HT-29 (cell line): ENCODE measurements around the gene ACTN1. TPM values are rescaled to one million over a fixed set of nuclear protein-coding genes. Genes with fewer than 3 reads are reported as not detected.

ENCODE experiments used
- DNase-seq: peaks from one replicate; pipeline ENCODE4 v3.0.0-alpha.2; 2015; ENCODE audit warnings: low spot score
- total RNA-seq: library from RNA; depleted of rRNA; stranded (reverse); fragments of >200 nt; shearing (Covaris generic); gene quantifications from 2 replicates; pipeline ENCODE4 v1.2.3, GENCODE V29; 2014

The ACTN1 gene
- total RNA-seq, 1 experiment from 2014 or later: 115 TPM

GRCh38 chr14:68937471-68938270 is 41.4 kb downstream of the ACTN1 start:
- DNase-seq: peak; percentile 70

DNA sequence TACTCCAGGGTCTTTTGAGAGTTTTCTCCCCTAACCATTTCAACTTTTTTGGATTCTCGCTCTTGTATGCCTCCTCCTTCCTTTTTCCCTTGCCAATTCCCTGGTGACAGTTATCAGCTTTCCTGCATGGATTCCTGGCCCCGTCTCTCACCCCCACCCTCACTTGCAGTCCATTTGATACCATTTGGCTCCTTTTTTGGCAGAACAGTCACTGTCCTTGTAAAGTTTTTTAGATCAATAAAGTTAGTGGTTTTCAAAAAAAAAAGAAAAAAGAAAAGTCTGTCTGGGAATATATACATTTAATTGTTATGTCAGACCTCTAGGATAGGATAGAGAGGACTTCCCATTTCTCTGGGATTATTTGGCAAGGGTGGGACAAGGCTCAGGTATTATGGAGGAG is 42.1 kb downstream of the ACTN1 start:
- DNase-seq: no peak

GRCh38 chr14:68936476-68936875 is 42.6 kb downstream of the ACTN1 start:
- DNase-seq: no peak

- DNase-seq: no peak
Observed at GRCh38 chr14:68935761-68936214, 43.3 kb downstream of the ACTN1 start.

GRCh38 chr14:68934066-68934465 is 45.0 kb downstream of the ACTN1 start:
- DNase-seq: no peak

DNA sequence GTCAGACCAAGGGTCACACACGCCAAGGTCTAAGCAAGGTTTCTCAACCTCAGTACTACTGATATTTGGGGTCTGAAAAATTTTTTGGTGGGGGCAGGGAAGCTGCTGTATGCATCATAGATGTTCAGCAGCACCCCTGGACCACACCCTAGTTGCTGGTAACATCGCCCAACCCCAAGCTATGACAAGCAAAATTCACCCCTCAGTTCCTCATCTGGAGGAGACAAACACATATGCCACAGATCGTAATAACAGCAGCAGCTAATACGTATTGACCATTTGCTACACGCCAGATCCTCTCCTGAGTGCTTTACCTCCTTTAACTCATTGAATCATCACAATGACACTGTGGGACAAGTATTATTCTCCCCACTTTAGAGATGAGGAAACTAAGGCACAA is 46.4 kb downstream of the ACTN1 start:
- no peak for DNase-seq

GRCh38 chr14:68932231-68932630 is 46.9 kb downstream of the ACTN1 start:
- no peak for DNase-seq

- DNase-seq: no peak
Observed at GRCh38 chr14:68931474-68932051, 47.5 kb downstream of the ACTN1 start.

DNA sequence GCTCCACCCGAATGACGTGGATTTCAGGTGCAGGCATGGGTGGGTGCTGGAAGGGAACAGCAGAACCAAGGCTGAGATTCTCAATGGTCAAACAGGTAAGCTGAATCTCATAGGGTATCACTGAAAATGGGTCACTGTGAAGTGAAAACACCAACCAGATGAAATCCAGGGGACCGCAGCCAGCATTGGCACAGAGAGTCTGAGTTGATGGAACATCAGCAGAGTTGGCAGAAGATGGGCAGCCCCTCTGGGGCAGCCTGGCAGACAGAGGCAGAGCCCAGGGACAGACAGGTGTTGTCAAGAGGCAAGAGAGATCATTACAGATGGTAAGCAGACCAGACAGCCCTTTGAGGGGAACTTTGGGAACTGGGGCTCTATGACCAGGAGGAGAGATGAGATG is 48.0 kb downstream of the ACTN1 start:
- no peak for DNase-seq

DNA sequence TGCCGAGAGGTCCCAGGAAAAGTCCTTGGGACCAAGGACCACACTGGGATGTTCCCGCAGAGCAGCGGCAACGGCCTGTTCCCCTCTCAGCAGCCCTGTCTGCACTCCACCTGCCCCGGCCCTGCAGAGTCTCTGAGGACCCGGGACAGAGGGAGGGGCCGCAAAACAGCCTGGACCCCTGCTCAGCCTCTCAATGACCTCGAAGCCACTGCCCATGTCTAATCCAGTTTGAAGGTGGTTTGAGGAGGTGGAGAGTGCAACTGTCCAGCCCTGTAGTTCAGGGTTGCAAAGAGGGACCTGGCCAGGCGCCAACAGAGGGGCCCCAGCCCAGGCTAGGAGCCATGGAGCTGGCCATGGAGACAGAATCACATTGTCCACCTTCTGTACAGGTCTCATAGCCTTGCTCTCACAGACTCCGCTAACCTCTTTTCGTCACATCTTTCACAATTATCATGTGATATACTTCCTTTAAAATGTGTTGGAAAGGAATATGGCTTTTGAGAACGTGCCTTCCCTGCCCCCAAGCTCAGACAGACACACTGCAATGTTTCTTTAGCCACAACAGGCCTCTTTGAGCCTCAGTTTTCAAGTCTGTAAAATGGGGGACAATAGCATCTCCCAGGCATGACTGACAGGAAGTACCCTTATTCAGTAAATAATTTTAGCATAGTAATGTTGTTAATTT is 49.3 kb downstream of the ACTN1 start:
- DNase-seq: no peak

DNA sequence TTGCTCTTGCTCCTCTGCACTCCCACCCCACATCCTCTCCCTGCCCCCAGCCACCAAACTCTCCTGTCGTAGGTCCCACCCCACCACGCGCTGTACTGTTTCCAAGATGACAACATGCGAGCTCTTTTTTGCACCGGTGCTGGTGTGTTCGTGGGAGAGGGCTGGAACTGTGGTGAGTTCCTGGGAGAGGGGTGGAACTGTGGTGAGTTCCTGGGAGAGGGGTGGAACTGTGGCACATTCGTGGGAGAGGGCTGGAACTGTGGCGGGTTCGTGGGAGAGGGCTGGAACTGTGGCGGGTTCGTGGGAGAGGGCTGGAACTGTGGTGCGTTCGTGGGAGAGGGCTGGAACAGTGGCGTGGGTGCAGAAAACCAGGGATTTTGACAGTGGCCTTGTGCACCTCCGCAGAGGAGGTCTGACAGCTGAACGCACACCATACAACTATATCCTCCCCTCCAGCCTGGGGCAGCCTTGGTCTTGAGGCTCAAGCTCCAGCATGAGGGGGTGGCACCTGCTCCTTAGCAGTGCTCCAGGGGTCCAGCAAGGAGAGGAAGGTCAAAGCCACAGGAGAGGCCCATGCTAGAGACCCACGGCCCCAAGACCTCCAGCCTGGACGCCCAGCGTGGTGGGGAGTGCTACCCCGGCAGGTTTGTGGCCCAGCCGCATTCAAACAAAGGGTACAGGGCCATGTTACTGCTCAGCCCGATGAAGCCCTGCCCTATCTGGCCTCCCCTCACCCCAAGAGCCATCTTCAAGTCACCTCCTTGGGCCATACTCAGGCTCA is 50.1 kb downstream of the ACTN1 start:
- no peak for DNase-seq

GRCh38 chr14:68927956-68928675 is 51.0 kb downstream of the ACTN1 start:
- no peak for DNase-seq

- DNase-seq: no peak
Observed at GRCh38 chr14:68927089-68927488, 52.0 kb downstream of the ACTN1 start.

DNA sequence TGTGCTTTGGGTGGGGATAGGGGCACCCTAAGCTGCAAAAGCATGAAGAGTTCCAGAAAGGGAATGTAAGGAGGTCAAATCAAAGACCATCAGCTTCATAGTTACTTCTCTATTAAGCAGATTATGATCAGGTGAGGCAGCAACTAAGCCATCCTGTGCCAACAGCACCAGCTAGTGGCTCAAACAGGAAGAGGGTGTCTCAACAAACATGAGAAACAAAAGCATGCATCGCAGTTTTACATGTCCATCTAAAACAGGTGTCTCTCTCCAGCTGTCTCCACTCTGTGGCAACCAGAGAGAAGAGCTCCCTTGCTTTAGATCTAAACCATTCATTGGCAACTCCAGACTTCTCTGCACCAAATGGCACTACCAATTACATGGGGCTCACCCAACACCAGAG is 52.9 kb downstream of the ACTN1 start:
- DNase-seq: no peak

GRCh38 chr14:68925373-68925772 is 53.7 kb downstream of the ACTN1 start:
- DNase-seq: no peak

DNA sequence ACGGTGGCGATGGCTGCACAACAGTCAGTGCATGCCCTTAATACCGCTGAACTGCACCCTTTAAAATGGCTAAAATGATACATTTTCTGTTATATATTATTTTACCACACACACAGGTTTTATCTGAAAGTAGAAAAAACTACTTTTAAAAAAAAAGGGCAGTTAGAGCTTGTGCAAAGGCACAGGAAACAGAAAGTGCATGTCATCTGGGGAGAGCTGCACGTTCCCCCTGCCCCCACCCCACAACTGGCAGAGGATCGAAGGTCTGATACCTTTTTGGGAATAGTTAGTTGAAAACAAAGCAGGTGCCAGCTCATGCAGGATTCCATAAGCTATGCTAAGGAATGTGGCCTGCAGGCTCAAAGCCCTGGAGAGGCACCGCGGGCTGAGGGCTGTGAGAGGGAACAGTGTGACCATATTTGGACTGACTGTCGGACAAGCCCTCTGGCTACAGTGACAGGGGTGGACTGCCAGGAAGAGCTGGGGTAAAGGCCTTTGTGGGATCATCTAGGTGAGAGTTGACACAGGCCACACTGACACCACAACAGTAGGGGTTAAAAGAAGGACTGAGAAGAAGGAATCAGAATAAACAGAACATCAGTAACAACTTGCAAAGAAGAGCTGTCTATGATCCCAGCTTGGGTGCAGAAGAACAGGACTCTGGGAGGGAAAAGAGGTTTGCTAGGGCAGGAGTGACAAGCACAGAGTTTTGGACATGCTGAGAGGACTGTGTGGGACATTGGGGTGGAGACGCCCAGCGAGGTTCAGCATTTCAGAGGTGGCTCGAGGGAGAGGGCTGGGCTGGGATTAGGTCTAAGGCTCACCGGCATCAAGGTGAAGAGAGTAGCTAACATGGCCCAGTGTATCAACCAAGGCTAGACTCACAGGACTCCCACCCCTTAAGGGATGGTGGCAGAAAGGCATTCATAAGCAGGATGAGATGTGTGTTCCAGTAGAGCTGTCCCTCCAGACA is 54.6 kb downstream of the ACTN1 start:
- DNase-seq: no peak

DNA sequence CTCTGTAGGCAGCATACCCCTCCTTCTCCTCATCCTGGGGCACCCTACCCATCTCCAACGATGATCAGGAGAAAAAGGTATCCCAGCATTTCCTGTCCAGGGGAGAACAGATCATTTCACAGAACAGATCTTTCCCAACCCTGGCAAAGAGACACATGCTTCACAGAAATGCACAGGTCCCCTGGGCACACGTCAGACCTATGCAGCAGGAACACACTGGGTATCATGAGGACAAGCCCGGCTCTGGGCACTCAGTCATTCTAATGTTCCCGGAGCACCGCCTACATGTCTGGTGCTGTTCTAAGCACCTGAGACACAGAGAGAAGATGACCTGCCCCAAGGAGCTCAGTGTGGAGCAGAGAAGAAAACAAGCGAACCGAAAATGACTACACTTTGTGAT is 56.2 kb downstream of the ACTN1 start:
- no peak for DNase-seq

GRCh38 chr14:68922201-68922621 is 56.9 kb downstream of the ACTN1 start:
- DNase-seq: no peak

GRCh38 chr14:68921666-68922065 is 57.4 kb downstream of the ACTN1 start:
- no peak for DNase-seq

DNA sequence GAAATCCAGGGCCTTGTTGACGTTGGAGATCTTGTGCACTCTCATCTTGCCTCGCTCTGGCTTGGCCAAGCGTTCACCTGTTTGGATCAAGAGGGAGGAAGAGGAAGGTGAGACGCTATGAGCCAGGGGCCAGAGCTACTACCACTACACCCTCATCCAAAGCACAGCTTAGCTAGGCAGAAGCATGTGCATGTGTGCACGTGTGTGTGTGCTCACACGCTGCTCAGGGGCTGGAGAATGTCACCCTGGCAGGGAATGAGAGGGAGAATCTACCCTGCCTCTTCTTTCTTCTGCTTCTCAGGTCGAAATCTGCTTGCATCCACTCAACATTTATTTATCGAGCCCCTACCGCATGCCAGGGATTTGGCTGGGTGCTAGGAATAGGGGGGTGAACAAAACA is 58.1 kb downstream of the ACTN1 start:
- no peak for DNase-seq
